ENCODE data around the gene PTPN22. TPM values are rescaled to one million over a fixed set of nuclear protein-coding genes. Genes with fewer than 3 reads are reported as not detected.

The PTPN22 gene
- total RNA-seq, 6 experiments from 2014 or later, result 0.48 to 1.6 (median 1.2) TPM

DNA sequence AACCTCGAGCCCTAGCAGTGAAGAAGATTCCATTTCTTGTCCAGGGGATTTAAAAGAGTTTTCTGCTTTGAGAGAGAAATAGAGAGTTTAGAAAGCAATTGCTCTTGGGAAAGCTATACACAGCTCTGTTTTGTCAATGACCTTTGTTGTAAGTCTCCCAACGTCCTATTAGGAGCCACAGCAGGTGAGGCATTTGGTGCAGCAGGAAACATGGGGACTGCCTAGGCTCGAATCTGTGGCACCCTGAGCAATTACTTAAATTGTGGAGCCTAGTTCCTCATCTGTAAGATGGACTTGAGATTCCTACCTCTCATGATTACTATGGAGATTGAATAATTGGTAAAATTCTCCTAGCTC is 41.8 kb upstream of the PTPN22 start:
- Histone ChIP-seq H3K4me1 (no peaks in the 10 kb centered on the region), H3K36me3 (peaks cover 0 to 6% (median 2%) of the 10 kb centered on the region in 4 donors), H3K9me3 (no peaks in the 10 kb centered on the region), H3K27ac (no peak overlapping the region), H3K27me3 (no peaks in the 10 kb centered on the region), H3K4me3 (no peak overlapping the region)
- 100% methylated on average over 1 of the region's 3 CpGs for WGBS (ENCODE audit: insufficient coverage, low coverage, low lambda C conversion rate, missing lambda C conversion rate)
- TF ChIP-seq, protein P1, sequence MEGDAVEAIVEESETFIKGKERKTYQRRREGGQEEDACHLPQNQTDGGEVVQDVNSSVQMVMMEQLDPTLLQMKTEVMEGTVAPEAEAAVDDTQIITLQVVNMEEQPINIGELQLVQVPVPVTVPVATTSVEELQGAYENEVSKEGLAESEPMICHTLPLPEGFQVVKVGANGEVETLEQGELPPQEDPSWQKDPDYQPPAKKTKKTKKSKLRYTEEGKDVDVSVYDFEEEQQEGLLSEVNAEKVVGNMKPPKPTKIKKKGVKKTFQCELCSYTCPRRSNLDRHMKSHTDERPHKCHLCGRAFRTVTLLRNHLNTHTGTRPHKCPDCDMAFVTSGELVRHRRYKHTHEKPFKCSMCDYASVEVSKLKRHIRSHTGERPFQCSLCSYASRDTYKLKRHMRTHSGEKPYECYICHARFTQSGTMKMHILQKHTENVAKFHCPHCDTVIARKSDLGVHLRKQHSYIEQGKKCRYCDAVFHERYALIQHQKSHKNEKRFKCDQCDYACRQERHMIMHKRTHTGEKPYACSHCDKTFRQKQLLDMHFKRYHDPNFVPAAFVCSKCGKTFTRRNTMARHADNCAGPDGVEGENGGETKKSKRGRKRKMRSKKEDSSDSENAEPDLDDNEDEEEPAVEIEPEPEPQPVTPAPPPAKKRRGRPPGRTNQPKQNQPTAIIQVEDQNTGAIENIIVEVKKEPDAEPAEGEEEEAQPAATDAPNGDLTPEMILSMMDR (IDR thresholded peaks at IDR 0.05), result no peak
- no peak for TF ChIP-seq POLR2A (IDR thresholded peaks at IDR 0.05)
- intact Hi-C loops (cut with DNase I), result no loop called here
- ATAC-seq (no peak), DNase-seq (no peak)

DNA sequence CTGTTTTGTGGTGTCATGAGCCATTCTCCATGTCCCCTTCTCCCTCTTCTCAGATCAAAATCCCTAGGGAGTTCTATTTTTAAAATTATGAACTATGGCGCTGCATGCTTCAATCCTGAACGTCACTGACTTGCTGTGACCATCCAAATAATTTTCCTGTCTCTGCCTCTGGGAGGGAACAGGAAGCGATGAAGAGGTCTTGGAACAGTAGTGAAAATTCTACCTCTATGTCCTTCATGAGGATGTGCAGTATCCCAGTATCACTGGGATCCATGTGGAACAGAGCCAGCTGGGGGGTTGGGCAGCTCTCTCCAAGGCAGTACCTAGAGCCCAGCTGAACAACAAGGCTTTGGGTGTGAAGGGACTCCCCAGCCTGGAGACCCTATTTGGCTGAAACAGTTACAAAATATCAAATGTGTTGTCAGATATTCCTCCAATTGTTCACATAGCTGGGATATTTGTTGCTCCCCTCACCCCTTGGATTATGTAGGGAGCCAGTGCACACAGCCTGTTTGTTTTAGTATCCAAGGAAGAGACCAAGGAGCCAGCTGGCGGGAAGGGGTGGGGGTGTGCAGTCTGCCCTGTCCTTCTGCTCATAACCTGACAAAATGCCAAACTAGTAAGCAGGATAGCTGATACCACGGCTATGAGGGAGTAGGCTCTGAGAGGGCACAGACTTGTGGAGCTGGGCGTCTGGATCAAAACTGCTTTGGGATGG is 41.2 kb upstream of the PTPN22 start:
- WGBS (ENCODE audit: insufficient coverage, low coverage, low lambda C conversion rate, missing lambda C conversion rate), result 64% methylated on average over 5 of the region's 6 CpGs
- DNase-seq (no peak), ATAC-seq (peak in 3 of 4 donors; percentile 35 to 54 (median 41))
- Histone ChIP-seq H3K36me3 (peaks cover 0 to 6% (median 2%) of the 10 kb centered on the region in 4 donors), H3K4me1 (no peaks in the 10 kb centered on the region), H3K9me3 (no peaks in the 10 kb centered on the region), H3K27ac (no peak overlapping the region), H3K27me3 (no peaks in the 10 kb centered on the region), H3K4me3 (no peak overlapping the region)
- TF ChIP-seq, protein P1 (IDR thresholded peaks at IDR 0.05), result no peak
- no peak for TF ChIP-seq POLR2A (IDR thresholded peaks at IDR 0.05)
- intact Hi-C loops (cut with DNase I), result no loop called here

DNA sequence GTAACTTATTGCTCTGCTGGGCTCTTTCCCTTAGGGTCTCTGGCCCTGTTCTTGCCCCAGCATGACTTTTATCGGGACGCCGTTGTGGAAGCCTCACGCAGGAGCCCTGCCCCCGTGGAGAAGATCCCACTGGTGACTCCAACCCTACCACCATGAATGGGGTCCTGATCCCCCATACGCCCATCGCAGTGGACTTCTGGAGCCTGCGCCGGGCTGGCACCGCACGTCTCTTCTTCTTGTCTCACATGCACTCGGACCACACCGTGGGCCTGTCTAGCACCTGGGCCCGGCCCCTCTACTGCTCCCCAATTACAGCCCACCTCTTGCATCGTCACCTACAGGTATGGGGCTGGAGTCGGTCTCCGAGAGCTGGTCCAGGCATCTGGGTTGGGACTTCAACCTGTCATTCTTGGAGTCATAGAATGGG is 33.9 kb upstream of the PTPN22 start:
- 4% methylated on average over 8 of the region's 17 CpGs for WGBS (ENCODE audit: insufficient coverage, low coverage, low lambda C conversion rate, missing lambda C conversion rate)
- DNase-seq (peak in 1 of 3 donors; percentile 44), ATAC-seq (no peak)
- Histone ChIP-seq H3K36me3 (no peaks in the 10 kb centered on the region), H3K4me3 (peak overlapping the region; percentile 67 to 76 (median 72)), H3K27me3 (no peaks in the 10 kb centered on the region), H3K4me1 (peaks cover 0 to 13% (median 0%) of the 10 kb centered on the region in 4 donors), H3K9me3 (no peaks in the 10 kb centered on the region), H3K27ac (peak overlapping the region; percentile 50 to 87 (median 79))
- intact Hi-C loops (cut with DNase I), result no loop called here
- TF ChIP-seq, protein P1 (IDR thresholded peaks at IDR 0.05), result no peak
- no peak for TF ChIP-seq POLR2A (IDR thresholded peaks at IDR 0.05)

DNA sequence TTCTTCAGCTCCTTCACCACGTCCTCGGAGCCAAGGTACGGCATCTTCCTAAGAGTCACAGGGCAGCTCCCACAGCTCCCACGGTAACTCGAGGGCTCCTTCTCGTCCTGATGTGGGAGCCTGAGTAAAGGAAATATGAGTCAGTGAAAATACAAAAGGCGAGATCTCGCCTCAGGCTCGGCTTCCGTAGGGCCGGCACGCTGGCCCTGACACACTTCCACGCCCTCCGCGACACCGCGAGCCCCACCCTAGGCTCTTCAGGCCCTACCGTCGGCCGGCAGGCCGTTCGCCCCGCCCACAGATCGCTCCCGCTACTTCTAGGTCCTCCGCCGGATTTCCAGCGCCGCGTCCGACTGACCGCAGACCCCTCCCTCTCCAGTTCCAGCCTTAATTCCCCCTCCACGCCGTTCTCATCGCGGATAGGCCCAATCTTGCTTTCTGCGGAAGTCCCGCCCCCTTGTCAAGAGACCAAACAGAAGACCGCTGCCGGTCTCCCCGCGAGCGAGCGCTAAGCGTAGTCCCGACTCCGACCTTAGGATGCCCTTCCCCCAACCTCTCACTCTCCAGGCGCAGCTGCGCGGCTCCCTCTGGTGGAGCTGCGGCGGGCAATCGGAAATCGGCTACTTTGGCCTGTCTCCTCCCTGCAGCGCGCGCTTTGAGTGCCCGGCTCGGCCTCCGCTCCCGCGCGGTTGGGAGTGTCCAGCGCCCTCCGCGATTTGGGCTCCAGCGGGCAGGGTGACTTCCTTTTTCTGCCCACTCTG is 33.3 kb upstream of the PTPN22 start, which contains the start of the genes AP4B1 and DCLRE1B:
TSS of gene AP4B1 (minus strand) at position 126 of the 761 bp plus-strand sequence. CDS start at position 44, 82 bp downstream.
TSS of gene DCLRE1B (plus strand) at position 653 of the 761 bp plus-strand sequence. CDS start 261 bp downstream, outside the sequence.
- peak within 1 kb of the TSS; percentile 87 to 96 (median 94) for H3K27ac ChIP-seq
- under 1% methylated on average over 41 of the region's 67 CpGs for WGBS (ENCODE audit: insufficient coverage, low coverage, low lambda C conversion rate, missing lambda C conversion rate)
- H3K36me3 ChIP-seq, result peaks cover 0 to 6% (median 0%) of the 10 kb centered on the region in 4 donors
- intact Hi-C loops (cut with DNase I), result no loop called here
- peaks cover 0 to 13% (median 0%) of the 10 kb centered on the region in 4 donors for H3K4me1 ChIP-seq
- H3K9me3 ChIP-seq, result no peaks in the 10 kb centered on the region
- peak; percentile 64 for TF ChIP-seq POLR2A (IDR thresholded peaks at IDR 0.05)
- TF ChIP-seq, protein P1 (IDR thresholded peaks at IDR 0.05), result peak; percentile 50 to 75 (median 57)
- ATAC-seq (peak; percentile 94 to 97 (median 95)), DNase-seq (peak; percentile 100)
- H3K27me3 ChIP-seq, result no peaks in the 10 kb centered on the region
- peak within 1 kb of the TSS; percentile 67 to 76 (median 72) for H3K4me3 ChIP-seq
